Lung (tissue), 12 donors: ENCODE measurements around the gene PTX4. TPM values are rescaled to one million over a fixed set of nuclear protein-coding genes. Genes with fewer than 3 reads are reported as not detected.

ENCODE experiments used
- ATAC-seq: fragments of 200-7000 bp; cut with Tn5 transposase; one replicate; pipeline ENCODE4 v1.9.1; 2020; ENCODE audit warnings: moderate number of reproducible peaks; ENCODE audit not compliant: insufficient read depth, low FRiP score
- DNase-seq, 3 donors: peaks; one replicate each; pipeline ENCODE4 v3.0.0-alpha.2; 2013 to 2017
- H3K27ac ChIP-seq, 2 donors: one replicate each; pipeline ENCODE4 v1.5.1; 2013; ENCODE audit warnings: mild to moderate bottlenecking in 2 of 2, moderate library complexity in 2 of 2, control low read depth in 1 of 2, inconsistent platforms in 1 of 2, low read depth in 1 of 2, low read length in 1 of 2
- H3K27me3 ChIP-seq, 3 donors: one replicate each; pipeline ENCODE4 v1.5.1; 2013; ENCODE audit warnings: low read length in 2 of 3; ENCODE audit not compliant: control insufficient read depth in 3 of 3, insufficient read depth in 3 of 3
- H3K36me3 ChIP-seq, 4 donors: one replicate each; pipeline ENCODE4 v1.5.1; 2013; ENCODE audit warnings: low read length in 4 of 4, mild to moderate bottlenecking in 1 of 4, moderate library complexity in 1 of 4; ENCODE audit not compliant: control insufficient read depth in 4 of 4, insufficient read depth in 4 of 4
- H3K4me1 ChIP-seq, 5 donors: one replicate each; pipeline ENCODE4 v1.5.1; 2013; ENCODE audit warnings: low read length in 5 of 5, mild to moderate bottlenecking in 2 of 5, moderate library complexity in 1 of 5; ENCODE audit not compliant: control insufficient read depth in 5 of 5, insufficient read depth in 5 of 5
- H3K4me3 ChIP-seq: one replicate; pipeline ENCODE4 v1.5.1; 2013; ENCODE audit warnings: mild to moderate bottlenecking, control low read depth, moderate library complexity
- H3K9ac ChIP-seq, 2 donors: one replicate each; pipeline ENCODE4 v1.5.1; 2013; ENCODE audit warnings: low read length in 2 of 2, control low read depth in 1 of 2; ENCODE audit not compliant: insufficient read depth in 1 of 2
- H3K9me3 ChIP-seq, 4 donors: one replicate each; pipeline ENCODE4 v1.5.1; 2013; ENCODE audit warnings: low read length in 3 of 4, mild to moderate bottlenecking in 1 of 4, moderate library complexity in 1 of 4; ENCODE audit not compliant: control insufficient read depth in 4 of 4, insufficient read depth in 3 of 4
- CTCF ChIP-seq: IDR thresholded peaks from 2 replicates; pipeline ENCODE4 v1.5.1; 2012; ENCODE audit warnings: mild to moderate bottlenecking; ENCODE audit errors: control extremely low read depth, extremely low read depth
- WGBS, 2 donors: extraction: QIAGEN DNeasy Blood & Tissue Kit; methylation state at CpG; one replicate each; pipeline ENCODE4 v1.1.7; 2013; 5-methylcytosine and 5-hydroxymethylcytosine counted together
- polyA plus RNA-seq, 2 donors: library from polyadenylated mRNA; stranded (reverse); fragments of 200-250 nt; gene quantifications; one replicate each; pipeline ENCODE4 v1.2.1, GENCODE V29; 2013
- total RNA-seq, 2 donors: library from RNA; depleted of rRNA in 1 of 2; stranded (reverse); fragments of >200 nt in 1 of 2; gene quantifications; one replicate each; pipeline ENCODE4 v1.2.1, GENCODE V29; 2014 to 2021
- donor health status: control.
- donor health status: control.
- donor health status: Bipolar disorder and iron deficiency.
- donor health status: healthy.
- donor health status: DM: yes; HTN: yes; CAD: no.

Gene PTX4
- total and polyA plus RNA-seq, 4 donors: 0.02 to 0.31 (median 0.25) TPM; not detected in 1

DNA sequence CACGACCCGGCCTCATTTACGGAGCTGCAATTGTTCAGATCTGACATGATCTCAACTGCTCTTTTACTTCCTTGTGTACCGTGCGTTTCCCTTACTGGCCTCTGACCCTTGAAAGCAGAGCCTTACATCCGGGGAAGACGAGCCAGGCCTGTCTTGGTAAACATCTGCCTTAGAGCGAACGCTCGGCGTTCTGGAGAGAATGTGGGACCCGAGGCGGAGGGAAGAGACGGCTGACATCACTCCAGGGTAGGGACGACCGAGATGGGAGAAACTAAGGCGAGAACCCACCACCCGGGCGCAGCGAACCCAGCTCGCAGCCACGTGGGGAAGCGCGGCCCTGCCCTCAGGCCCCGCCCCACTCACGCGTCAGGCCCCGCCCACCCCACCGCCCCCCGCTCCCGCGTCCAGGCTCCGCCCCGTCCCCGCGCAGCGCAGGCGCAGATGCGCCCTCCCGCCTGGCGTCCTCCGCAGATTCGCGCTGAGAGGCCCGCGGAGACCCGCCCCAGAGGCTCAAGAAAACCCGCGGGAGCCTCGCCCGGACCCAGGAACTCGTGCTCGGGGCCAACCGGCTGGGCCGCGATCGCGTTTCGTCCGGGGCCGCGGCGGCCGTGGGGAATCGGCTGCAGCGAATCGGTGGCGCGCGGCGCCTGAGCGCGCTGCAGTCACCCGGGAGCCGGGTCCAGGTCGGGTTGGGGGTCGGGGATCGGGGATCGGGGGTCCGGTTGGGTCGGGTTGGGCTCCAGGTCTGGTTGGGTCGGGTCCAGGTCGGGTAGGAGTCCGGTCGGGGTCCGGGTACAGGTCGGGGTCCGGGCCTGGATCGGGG lies 4.4 kb upstream of the PTX4 start, which contains the start of gene TELO2:
Gene TELO2, plus strand, starts transcription at position 438 of the 823 bp plus-strand sequence. CDS start 922 bp downstream, outside the sequence.
- H3K9ac ChIP-seq: peak within 1 kb of the TSS; percentile 61 to 63
- ATAC-seq (peak; percentile 89), DNase-seq (peak; percentile 83 to 89 (median 88))
- peaks cover 0 to 18% (median 5%) of the 10 kb centered on the region in 5 donors for H3K4me1 ChIP-seq
- H3K9me3 ChIP-seq: no peaks in the 10 kb centered on the region
- H3K27me3 ChIP-seq: no peaks in the 10 kb centered on the region
- H3K27ac ChIP-seq: peak within 1 kb of the TSS; percentile 91 to 96
- WGBS, 2 donors: 0 to 1% methylated on average over 75 to 89 of the region's 89 CpGs
- no peak for TF ChIP-seq CTCF
- H3K4me3 ChIP-seq: peak within 1 kb of the TSS; percentile 78
- peaks cover 0 to 28% (median 16%) of the 10 kb centered on the region in 4 donors for H3K36me3 ChIP-seq

DNA sequence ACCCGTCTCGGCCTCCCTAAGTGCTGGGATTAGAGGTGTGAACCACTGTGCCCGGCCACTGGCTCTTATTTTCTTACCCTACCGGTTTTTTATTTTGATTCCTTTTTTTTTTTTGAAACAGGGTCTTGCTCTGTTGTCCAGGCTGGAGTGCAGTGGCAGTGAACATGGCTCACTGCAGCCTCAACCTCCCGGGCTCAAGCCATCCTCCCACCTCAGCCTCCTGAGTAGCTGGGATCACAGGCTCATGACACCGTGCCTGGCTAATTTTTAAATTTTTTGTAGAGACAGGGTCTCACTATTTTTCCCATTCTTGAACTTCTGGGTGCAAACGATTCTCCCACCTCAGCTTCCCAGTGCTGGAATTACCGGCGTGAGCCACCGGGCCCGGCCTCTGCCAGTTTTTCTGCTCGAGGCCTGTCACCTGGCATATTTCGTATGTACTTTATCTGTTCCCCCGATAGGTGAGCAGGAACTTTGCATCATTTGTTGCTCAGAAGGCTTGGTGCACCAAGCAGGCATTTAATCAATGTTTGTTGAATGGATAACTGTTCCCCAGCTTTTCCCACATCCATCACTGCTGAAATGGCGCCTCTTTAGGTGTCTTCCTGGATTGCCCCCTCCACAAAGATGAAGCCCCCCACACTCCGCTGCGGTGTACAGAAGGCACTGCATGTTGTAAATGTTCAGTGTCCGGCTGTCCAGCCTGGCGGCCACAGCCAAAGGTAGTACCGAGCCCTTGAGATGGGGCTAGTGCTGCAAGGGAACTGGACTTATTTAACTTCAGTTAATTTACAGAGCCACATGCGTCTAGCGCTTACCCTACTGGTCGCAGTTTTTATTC lies 3.6 kb upstream of the PTX4 start:
- Histone ChIP-seq H3K36me3 (peaks cover 0 to 23% (median 14%) of the 10 kb centered on the region in 4 donors), H3K4me1 (peaks cover 0 to 18% (median 5%) of the 10 kb centered on the region in 5 donors), H3K9ac (peak overlapping the region in 1 of 2 donors; percentile 61), H3K4me3 (no peak overlapping the region), H3K9me3 (no peaks in the 10 kb centered on the region), H3K27me3 (no peaks in the 10 kb centered on the region), H3K27ac (peak overlapping the region in 1 of 2 donors; percentile 81)
- no peak for DNase-seq
- TF ChIP-seq CTCF: no peak
- no peak for ATAC-seq
- WGBS, 2 donors: 86 to 88% methylated on average over 23 of the region's 23 CpGs

DNA sequence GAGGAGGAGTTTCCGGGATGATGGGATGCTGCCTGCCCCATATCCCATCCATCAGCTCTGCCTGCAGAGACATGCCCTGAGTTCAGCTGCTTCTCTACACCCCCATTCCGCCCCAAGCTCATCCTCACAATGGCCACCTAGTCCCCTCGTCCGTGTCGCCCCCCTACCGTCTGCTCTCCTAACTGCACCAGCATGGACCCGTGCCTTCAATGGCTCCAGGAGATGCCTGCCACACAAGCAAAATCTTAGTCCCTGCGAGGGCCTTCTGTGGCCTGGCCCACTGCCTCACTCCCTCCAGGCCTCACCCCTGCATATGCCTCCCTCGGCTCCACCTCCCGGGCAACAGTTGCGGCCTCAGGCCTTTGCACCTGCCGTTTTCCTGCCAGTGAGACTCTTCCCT lies 2.6 kb upstream of the PTX4 start:
- 91% methylated on average over 12 of the region's 12 CpGs for WGBS, 2 donors
- H3K27me3 ChIP-seq: no peaks in the 10 kb centered on the region
- peaks cover 0 to 15% (median 8%) of the 10 kb centered on the region in 4 donors for H3K36me3 ChIP-seq
- ATAC-seq (no peak), DNase-seq (no peak)
- H3K27ac ChIP-seq: no peak overlapping the region
- peaks cover 0 to 18% (median 5%) of the 10 kb centered on the region in 5 donors for H3K4me1 ChIP-seq
- no peak for TF ChIP-seq CTCF
- H3K9me3 ChIP-seq: no peaks in the 10 kb centered on the region
- no peak overlapping the region for H3K4me3 ChIP-seq
- H3K9ac ChIP-seq: no peak overlapping the region
